GM12801 (cell line): Measurements from ENCODE around the gene SSNA1.

Experiments used
- TF ChIP-seq, protein P1 (sequence below): IDR thresholded peaks from one replicate; pipeline ENCODE4 v1.5.1; 2011; ENCODE audit warnings: control low read depth; ENCODE audit not compliant: insufficient read length; ENCODE audit errors: extremely low read depth

Gene SSNA1

DNA sequence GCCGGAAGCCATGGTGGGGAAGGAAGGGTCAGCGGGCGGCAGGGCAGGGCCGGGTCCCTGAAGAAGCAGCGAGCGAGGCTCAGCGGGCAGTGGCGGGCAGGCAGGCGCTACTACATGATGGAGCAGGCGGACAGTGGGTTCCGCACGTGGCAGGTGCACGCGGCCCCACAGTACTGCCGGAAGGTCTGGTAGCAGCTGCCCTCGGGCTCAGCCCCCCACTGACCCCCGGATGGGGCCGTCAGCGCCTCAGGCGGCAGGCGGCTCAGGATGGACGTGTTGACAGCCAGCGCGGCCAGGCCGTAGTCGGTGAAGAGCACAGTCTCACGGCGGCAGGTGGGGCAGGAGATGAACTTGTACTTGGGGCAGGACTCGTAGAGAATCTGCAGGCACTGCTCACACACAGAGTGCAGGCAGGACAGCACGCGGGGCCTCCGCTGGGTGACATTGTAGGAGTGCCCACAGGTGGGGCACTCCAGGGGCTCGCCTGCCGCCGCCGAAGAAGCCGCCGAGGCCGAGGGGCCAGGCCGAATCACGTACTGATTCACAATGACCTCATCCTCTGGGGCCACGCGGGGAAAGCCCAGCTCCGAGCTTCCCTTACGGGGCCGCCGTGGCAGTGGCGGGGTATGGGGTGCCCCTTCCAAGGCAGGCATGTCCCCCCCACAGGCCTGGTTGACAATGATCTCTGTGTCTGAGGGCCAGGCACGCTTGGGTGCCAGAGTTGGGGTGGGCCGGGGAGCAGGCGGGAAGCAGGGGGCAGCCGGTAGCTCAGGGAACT, 32.0 kb downstream of the SSNA1 start:
- TF ChIP-seq, protein P1, sequence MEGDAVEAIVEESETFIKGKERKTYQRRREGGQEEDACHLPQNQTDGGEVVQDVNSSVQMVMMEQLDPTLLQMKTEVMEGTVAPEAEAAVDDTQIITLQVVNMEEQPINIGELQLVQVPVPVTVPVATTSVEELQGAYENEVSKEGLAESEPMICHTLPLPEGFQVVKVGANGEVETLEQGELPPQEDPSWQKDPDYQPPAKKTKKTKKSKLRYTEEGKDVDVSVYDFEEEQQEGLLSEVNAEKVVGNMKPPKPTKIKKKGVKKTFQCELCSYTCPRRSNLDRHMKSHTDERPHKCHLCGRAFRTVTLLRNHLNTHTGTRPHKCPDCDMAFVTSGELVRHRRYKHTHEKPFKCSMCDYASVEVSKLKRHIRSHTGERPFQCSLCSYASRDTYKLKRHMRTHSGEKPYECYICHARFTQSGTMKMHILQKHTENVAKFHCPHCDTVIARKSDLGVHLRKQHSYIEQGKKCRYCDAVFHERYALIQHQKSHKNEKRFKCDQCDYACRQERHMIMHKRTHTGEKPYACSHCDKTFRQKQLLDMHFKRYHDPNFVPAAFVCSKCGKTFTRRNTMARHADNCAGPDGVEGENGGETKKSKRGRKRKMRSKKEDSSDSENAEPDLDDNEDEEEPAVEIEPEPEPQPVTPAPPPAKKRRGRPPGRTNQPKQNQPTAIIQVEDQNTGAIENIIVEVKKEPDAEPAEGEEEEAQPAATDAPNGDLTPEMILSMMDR: no peak

DNA sequence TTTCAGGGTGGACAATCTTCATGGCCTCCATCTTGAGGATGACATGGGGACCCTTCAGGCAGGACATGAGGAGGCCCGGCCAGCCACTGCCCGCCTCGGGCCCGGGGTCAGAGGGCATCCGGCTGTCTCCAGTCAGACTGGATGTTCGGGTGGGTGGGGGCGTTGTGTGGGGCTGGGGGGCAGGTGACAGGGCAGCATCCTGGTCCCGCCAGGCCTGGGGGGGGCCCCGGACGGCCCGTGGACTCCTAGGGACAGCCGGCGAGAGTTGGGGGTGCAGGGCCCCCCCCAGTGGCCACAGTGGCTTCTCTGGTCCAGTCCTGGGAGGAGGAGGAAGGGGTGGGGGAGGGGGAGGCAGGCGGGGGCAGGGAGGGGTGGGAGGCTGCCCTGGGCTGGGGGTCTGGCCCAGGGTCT, 32.6 kb downstream of the SSNA1 start:
- TF ChIP-seq, protein P1: no peak

GRCh38 chr9:137221506-137222111, 33.1 kb downstream of the SSNA1 start:
- TF ChIP-seq, protein P1: no peak

DNA sequence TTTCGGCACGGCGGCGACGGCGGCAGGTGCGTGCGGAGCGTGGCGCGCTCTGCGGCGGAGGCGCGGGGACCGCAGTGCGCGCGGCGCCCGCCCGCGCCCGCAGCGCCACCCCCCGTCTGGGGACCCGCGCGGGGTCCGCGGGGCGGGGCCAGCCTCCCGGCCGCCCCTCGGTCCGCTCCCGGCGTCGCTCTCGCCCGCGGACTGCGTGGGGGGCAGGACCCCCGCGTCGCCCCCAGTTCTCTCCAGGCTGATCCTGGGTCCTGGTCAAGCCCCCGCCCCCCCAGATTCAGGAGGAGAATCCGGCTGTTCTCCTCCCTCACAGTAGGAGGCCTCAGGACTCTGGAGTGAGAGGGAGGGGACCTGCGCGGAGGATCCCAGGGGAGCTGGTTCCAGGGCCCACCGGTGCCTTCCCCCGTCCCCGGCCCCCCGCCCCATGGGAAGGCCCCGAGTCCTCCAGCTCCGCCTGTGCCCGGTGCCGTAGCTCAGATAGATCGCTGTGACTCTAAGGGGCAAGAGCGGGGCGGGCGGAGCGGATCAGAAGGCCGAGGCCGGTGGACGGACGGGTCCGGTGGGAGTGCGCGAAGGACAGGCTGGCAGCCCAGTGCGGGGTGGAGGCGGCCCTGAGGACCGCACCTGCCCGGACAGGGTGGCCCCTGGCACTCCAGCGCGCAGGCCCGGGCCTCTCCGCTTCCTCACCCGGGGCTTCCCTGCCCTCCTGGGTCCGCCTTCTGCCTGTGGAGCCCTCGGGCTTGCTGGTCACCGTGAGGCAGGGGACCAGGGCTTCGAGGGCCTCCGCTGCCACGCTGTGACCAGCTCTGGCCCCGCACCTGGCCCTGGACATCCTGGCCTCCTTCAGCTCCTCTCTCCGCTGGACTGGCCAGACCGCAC, 34.0 kb downstream of the SSNA1 start, which contains the start of gene RNF208:
TSS of gene RNF208 (minus strand) at position 51 of the 888 bp plus-strand sequence. CDS start 1,028 bp downstream, outside the sequence.
- TF ChIP-seq, protein P1: no peak

DNA sequence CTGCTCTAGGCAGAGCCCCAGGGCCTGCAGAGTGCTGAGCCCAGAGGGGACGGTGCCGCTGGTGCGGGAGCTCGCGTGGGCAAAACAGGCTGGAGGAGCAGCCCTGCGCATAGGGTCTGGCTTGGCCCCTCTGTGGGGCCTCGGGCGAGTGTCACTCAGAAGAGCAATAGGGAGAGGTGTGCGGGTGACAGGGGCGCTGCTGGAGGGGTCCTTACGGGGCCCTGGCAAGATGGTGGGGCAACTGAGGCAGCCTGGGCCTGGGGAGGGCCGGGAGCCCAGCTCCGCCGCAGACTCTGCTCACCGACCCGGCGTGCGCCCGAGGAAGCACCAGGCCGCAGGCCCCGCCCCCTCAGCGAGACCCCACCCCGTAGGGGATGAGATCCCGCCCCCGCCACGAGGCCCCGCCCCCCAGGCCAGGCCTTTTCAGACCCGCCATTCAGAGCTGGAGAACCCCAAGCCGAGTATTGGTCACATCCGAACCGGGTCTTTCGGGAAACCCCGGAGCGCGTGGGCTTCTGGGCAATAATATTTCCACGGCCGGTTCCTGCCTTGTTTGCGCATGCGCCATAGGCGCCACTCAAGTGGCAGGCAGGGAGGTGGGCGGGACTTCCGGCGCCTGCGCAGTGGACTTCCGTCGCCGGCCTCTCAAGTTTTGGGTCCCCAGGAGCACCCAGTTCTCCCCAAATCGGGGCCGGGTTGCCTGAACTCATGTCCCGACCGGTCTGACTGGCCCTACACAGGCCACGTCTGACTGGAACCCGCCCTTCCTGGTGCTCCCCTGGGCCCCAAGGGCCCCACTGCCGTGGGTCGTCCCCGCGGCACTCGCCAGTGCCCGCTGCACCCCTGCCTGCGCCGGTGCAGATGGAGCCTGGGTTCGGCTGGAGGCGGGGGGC, 34.8 kb downstream of the SSNA1 start:
- TF ChIP-seq, protein P1: no peak

DNA sequence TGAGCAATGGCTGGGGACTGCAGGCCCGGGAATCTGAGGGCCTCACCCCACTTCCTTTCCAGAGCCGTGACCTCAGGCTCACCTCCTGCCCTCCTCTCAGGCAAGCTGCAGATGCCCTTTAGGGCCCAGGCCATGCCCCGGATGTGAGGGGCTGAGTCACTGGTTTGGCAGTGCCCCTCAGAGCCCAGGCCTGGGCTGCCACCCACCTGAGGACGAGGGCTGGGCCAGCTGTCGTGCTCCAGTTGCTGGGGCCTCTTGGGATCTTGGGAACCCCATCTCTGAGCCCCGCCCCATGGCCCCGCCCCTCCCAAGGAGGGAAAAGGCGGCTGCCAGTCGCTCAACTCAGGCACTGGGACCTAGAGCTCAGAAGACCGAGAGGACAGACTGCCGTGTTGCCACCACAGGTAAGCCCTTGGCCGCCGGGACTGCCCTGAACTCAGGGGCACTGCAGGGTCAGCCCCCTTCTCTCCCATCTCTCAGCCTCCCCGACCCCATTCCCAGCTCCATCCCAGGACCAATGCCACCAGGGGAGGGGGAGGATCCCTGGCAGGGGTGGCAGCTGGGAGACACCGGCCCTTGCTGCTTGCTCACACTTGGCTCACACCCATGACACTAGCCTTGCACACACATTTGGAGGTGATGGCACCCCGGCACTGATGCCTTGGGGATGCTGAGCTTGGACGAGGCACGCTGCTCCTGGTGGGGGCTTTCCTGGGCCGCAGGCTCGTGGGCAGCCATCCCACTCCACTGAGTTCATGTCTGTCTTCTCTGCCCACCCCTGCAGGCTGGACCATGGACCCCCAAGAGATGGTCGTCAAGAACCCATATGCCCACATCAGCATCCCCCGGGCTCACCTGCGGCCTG, 36.6 kb downstream of the SSNA1 start, which contains the start of gene CYSRT1:
TSS of gene CYSRT1 (plus strand) at position 345 of the 865 bp plus-strand sequence. CDS start at position 793, 448 bp downstream.
- TF ChIP-seq, protein P1: no peak
